ENCODE measurements around the gene VAV3. TPM values are rescaled to one million over a fixed set of nuclear protein-coding genes. Genes with fewer than 3 reads are reported as not detected.

The VAV3 gene
- total and polyA plus RNA-seq, 2 of the 8 experiments (the other 6 are each of a cell fraction or from before 2014, with no cell fraction given): 2.9 to 7.9 TPM

- Histone ChIP-seq H3K4ac (replicated peaks; ENCODE audit: insufficient read length, low read depth, low read length) (no peak overlapping the region), H3K9me3 (ENCODE audit: insufficient read depth in 2 of 2, low read depth in 1 of 2, low read length in 1 of 2) (no peaks in the 10 kb centered on the region), H4K8ac (ENCODE audit: extremely low read depth, insufficient read depth, low read length) (no peak overlapping the region), H3K4me1 (replicated peaks in 1 of 4; ENCODE audit: control insufficient read depth in 3 of 4, insufficient read depth in 4 of 4, low read length in 3 of 4) (no peaks in the 10 kb centered on the region), H3K27me3 (replicated peaks in 1 of 4; ENCODE audit: control insufficient read depth in 3 of 4, extremely low read depth in 1 of 4, insufficient read depth in 3 of 4, low read length in 3 of 4) (no peaks in the 10 kb centered on the region), H2BK12ac (ENCODE audit: low read depth, low read length) (no peak overlapping the region), H2BK5ac (ENCODE audit: low read depth, low read length) (no peak overlapping the region), H3K56ac (replicated peaks; ENCODE audit: insufficient read length, low read depth, low read length) (no peak overlapping the region), H4K91ac (replicated peaks; ENCODE audit: insufficient read length, low read length) (no peak overlapping the region), H3K23me2 (ENCODE audit: low read depth, low read length) (no peaks in the 10 kb centered on the region; the same call in 1 of the 2 replicates), H3K14ac (ENCODE audit: insufficient read length) (no peak overlapping the region), H3K79me1 (ENCODE audit: low read depth, low read length) (no peaks in the 10 kb centered on the region), H2BK120ac (replicated peaks; ENCODE audit: low read depth, low read length) (no peak overlapping the region), H4K20me1 (replicated peaks in 1 of 2; ENCODE audit: control insufficient read depth in 1 of 2, insufficient read depth in 2 of 2, low read length in 2 of 2) (peaks cover 0 to 2% of the 10 kb centered on the region in 2 experiments), H3K23ac (ENCODE audit: insufficient read length) (no peak overlapping the region), H3K9ac (replicated peaks in 1 of 4; ENCODE audit: extremely low read depth in 1 of 4, low read depth in 3 of 4, low read length in 3 of 4) (no peak overlapping the region), H3K18ac (ENCODE audit: extremely low read depth, low read length) (no peak overlapping the region), H4K5ac (ENCODE audit: insufficient read length, low read depth, low read length) (no peak overlapping the region), H3K4me2 (ENCODE audit: insufficient read depth in 1 of 2, low read depth in 2 of 2, low read length in 2 of 2) (no peak overlapping the region), H2BK20ac (ENCODE audit: low read length) (no peak overlapping the region), H3K79me2 (ENCODE audit: control insufficient read depth in 1 of 2, insufficient read depth in 2 of 2, low read length in 2 of 2) (no peaks in the 10 kb centered on the region), H2AFZ (ENCODE audit: low read length) (no peak overlapping the region), H2BK15ac (ENCODE audit: low read length) (no peak overlapping the region), H3K36me3 (ENCODE audit: control insufficient read depth in 2 of 4, insufficient read depth in 4 of 4, low read length in 3 of 4) (no peaks in the 10 kb centered on the region), H3K27ac (ENCODE audit: low read depth, low read length) (no peak overlapping the region), H3K4me3 (ENCODE audit: extremely low read depth in 1 of 4, insufficient read depth in 2 of 4, low read depth in 3 of 4, low read length in 4 of 4) (no peak overlapping the region), H2AK5ac (ENCODE audit: low read depth, low read length) (no peak overlapping the region)
- 82% methylated on average over 5 of the region's 5 CpGs; no CpG with 5 or more reads in 1 of the 2 experiments for WGBS, 2 experiments (ENCODE audit: extremely low coverage in 1 of 2, insufficient coverage in 1 of 2, insufficient read length in 1 of 2, insufficient replicate concordance in 2 of 2, low coverage in 1 of 2, low lambda C conversion rate in 2 of 2, missing lambda C conversion rate in 1 of 2)
- DNase-seq (ENCODE audit: low read depth in 1 of 2, low spot score in 2 of 2) (no peak), FAIRE-seq (no peak)
- ChIA-PET CTCF (ENCODE audit: partially characterized antibody) (interaction anchor here (0.7 kb wide), 1 partner anchor 36 kb away, joined by 3 read pairs; no protein-coding TSS in a partner anchor), POLR2A (ENCODE audit: partially characterized antibody) (no interaction called here)
- TF ChIP-seq POLR2AphosphoS5 (IDR thresholded peaks at IDR 0.05; ENCODE audit: low read depth, low read length): no peak
- TF ChIP-seq CEBPB (IDR thresholded peaks at IDR 0.05; ENCODE audit: low read depth, low read length): no peak
- no peak for TF ChIP-seq EZH2 (IDR thresholded peaks at IDR 0.05; ENCODE audit: low read depth, low read length, severe bottlenecking)
- TF ChIP-seq MAX (IDR thresholded peaks at IDR 0.05): no peak
- no peak for TF ChIP-seq TAF1 (IDR thresholded peaks at IDR 0.05; ENCODE audit: low read depth, low read length)
- no peak for TF ChIP-seq SAP30 (IDR thresholded peaks at IDR 0.05; ENCODE audit: insufficient read depth, insufficient replicate concordance, low read length)
- no peak for TF ChIP-seq E2F6 (IDR thresholded peaks at IDR 0.05)
- TF ChIP-seq USF2 (IDR thresholded peaks at IDR 0.05; ENCODE audit: low read length): no peak
- TF ChIP-seq TBP (IDR thresholded peaks at IDR 0.05; ENCODE audit: low read depth, low read length): no peak
- TF ChIP-seq HDAC6 (IDR thresholded peaks at IDR 0.05; ENCODE audit: low read depth, low read length): no peak
- no peak for TF ChIP-seq SP4 (IDR thresholded peaks at IDR 0.05; ENCODE audit: low read length)
- TF ChIP-seq CREB1 (IDR thresholded peaks at IDR 0.05): no peak
Observed at GRCh38 chr1:107633596-107633995, 331.4 kb downstream of the VAV3 start.
